IMR-90 (cell line): ENCODE measurements around the gene BRMS1. TPM values are rescaled to one million over a fixed set of nuclear protein-coding genes. Genes with fewer than 3 reads are reported as not detected.

Experiments used
- ATAC-seq: fragments of 200-7000 bp; cut with Tn5 transposase; 2 replicates; pipeline ENCODE4 v1.9.1; 2020; ENCODE audit warnings: low read depth, mild to moderate bottlenecking, moderate library complexity
- BruUV-seq: library from RNA; stranded (reverse); fragments of 400-500 nt; replicated peaks from 2 replicates; lab custom pipeline; 2021; lab: Mats Ljungman, UMichigan
- CTCF ChIA-PET: fragments of 300-600 bp; formaldehyde crosslinking; extraction: SDS; loops from one replicate; lab custom pipeline; 2021; ENCODE audit warnings: antibody characterized with exemption; lab: Yijun Ruan, JAX
- POLR2A ChIA-PET: fragments of 300-600 bp; sonication (Branson Sonifier 250); formaldehyde crosslinking; loops from one replicate; lab custom pipeline; 2022; ENCODE audit warnings: antibody characterized with exemption; ENCODE audit not compliant: unreplicated experiment; lab: Charles Lee
- DNase-seq: peaks from one replicate; pipeline ENCODE4 v3.0.0; 2013
- H2AFZ ChIP-seq: replicated peaks from 2 replicates; pipeline ENCODE3; 2013; ENCODE audit warnings: low read length, mild to moderate bottlenecking; ENCODE audit not compliant: poor library complexity
- H2AK5ac ChIP-seq: 2 replicates; pipeline ENCODE4 v1.6.1; 2013; ENCODE audit warnings: low read depth, low read length, inconsistent platforms
- H2AK9ac ChIP-seq: replicated peaks from 2 replicates; pipeline ENCODE3; 2013; ENCODE audit warnings: mild to moderate bottlenecking, low read depth, low read length, moderate library complexity; ENCODE audit not compliant: poor library complexity
- H2BK120ac ChIP-seq: 2 replicates; pipeline ENCODE4 v1.6.1; 2013; ENCODE audit warnings: low read depth, low read length, inconsistent platforms
- H2BK15ac ChIP-seq: 3 replicates; pipeline ENCODE4 v1.6.1; 2013; ENCODE audit warnings: low read depth, low read length, inconsistent platforms
- H2BK20ac ChIP-seq: 2 replicates; pipeline ENCODE4 v1.6.1; 2013; ENCODE audit warnings: low read depth, mild to moderate bottlenecking, inconsistent platforms, low read length, moderate library complexity
- H2BK5ac ChIP-seq: 2 replicates; pipeline ENCODE4 v1.6.1; 2013; ENCODE audit warnings: mild to moderate bottlenecking, low read depth, low read length, inconsistent platforms; ENCODE audit not compliant: poor library complexity, severe bottlenecking
- H3K14ac ChIP-seq: replicated peaks from 2 replicates; pipeline ENCODE4 v1.6.1; 2013; ENCODE audit warnings: low read depth, low read length, inconsistent platforms
- H3K18ac ChIP-seq: 2 replicates; pipeline ENCODE4 v1.6.1; 2013; ENCODE audit warnings: low read depth, low read length, control low read depth
- H3K23ac ChIP-seq: 2 replicates; pipeline ENCODE4 v1.6.1; 2013; ENCODE audit warnings: low read depth, low read length, inconsistent platforms
- H3K27ac ChIP-seq: 2 replicates; pipeline ENCODE4 v1.5.1; 2013; ENCODE audit warnings: mild to moderate bottlenecking, control low read depth, low read length; ENCODE audit not compliant: insufficient read depth
- H3K27me3 ChIP-seq: 2 replicates; pipeline ENCODE4 v1.6.1; 2013; ENCODE audit warnings: low read length; ENCODE audit not compliant: control insufficient read depth, insufficient read depth
- H3K36me3 ChIP-seq: 2 replicates; pipeline ENCODE4 v1.6.1; 2013; ENCODE audit warnings: low read length, mixed read lengths; ENCODE audit not compliant: control insufficient read depth, insufficient read depth
- H3K4ac ChIP-seq: 2 replicates; pipeline ENCODE4 v1.6.1; 2013; ENCODE audit warnings: low read depth, low read length, inconsistent platforms
- H3K4me1 ChIP-seq: 2 replicates; pipeline ENCODE4 v1.6.1; 2013; ENCODE audit warnings: low read length, mixed read lengths; ENCODE audit not compliant: control insufficient read depth, insufficient read depth
- H3K4me2 ChIP-seq: 2 replicates; pipeline ENCODE4 v1.6.1; 2013; ENCODE audit warnings: low read depth, mild to moderate bottlenecking, control low read depth, low read length, moderate library complexity
- H3K4me3 ChIP-seq: 2 replicates; pipeline ENCODE4 v1.5.1; 2013; ENCODE audit warnings: low read depth, mild to moderate bottlenecking, control low read depth, low read length, moderate library complexity; ENCODE audit not compliant: insufficient read depth
- H3K56ac ChIP-seq: 2 replicates; pipeline ENCODE4 v1.6.1; 2013; ENCODE audit warnings: low read length, inconsistent platforms; ENCODE audit not compliant: insufficient read depth; ENCODE audit errors: extremely low read depth
- H3K79me1 ChIP-seq, 2 experiments: 2 replicates each; pipeline ENCODE4 v1.6.1; 2013; ENCODE audit warnings: low read length in 2 of 2, inconsistent platforms in 1 of 2, low read depth in 1 of 2
- H3K9ac ChIP-seq: 2 replicates; pipeline ENCODE4 v1.6.1; 2013; ENCODE audit warnings: low read depth, low read length, control low read depth
- H3K9me1 ChIP-seq: 2 replicates; pipeline ENCODE4 v1.6.1; 2013; ENCODE audit warnings: low read length, inconsistent platforms; ENCODE audit not compliant: insufficient read depth
- H3K9me3 ChIP-seq: 2 replicates; pipeline ENCODE4 v1.6.1; 2013; ENCODE audit warnings: low read length; ENCODE audit not compliant: control insufficient read depth, insufficient read depth
- H4K20me1 ChIP-seq: 2 replicates; pipeline ENCODE4 v1.6.1; 2013; ENCODE audit warnings: low read length, inconsistent platforms; ENCODE audit not compliant: insufficient read depth
- H4K5ac ChIP-seq: 2 replicates; pipeline ENCODE4 v1.6.1; 2013; ENCODE audit warnings: mild to moderate bottlenecking, low read depth, low read length, control low read depth
- H4K8ac ChIP-seq, 2 experiments: 2 replicates each; pipeline ENCODE4 v1.6.1; 2013; ENCODE audit warnings: low read depth in 2 of 2, low read length in 2 of 2, control low read depth in 1 of 2, inconsistent platforms in 1 of 2
- H4K91ac ChIP-seq: 2 replicates; pipeline ENCODE4 v1.6.1; 2013; ENCODE audit warnings: low read depth, low read length, inconsistent platforms; ENCODE audit not compliant: insufficient read depth
- CEBPB ChIP-seq: IDR thresholded peaks from 2 replicates; pipeline ENCODE4 v1.6.1; 2012; ENCODE audit warnings: low read depth, low read length, improper control_type of control experiment
- CTCF ChIP-seq: conservative IDR thresholded peaks from 2 replicates; pipeline ENCODE4 v1.5.1; 2012; ENCODE audit warnings: mild to moderate bottlenecking, low read depth, low read length, improper control_type of control experiment
- ELK1 ChIP-seq: fragments of 150-350 bp; IDR thresholded peaks from 2 replicates; pipeline ENCODE4 v1.6.1; 2016; ENCODE audit warnings: low read depth, mild to moderate bottlenecking, low read length, moderate library complexity, borderline replicate concordance
- FOS ChIP-seq: fragments of 150-350 bp; IDR thresholded peaks from 2 replicates; pipeline ENCODE4 v1.6.1; 2016; ENCODE audit warnings: low read depth, low read length
- MAFK ChIP-seq: IDR thresholded peaks from 2 replicates; pipeline ENCODE4 v1.6.1; 2012; ENCODE audit warnings: low read depth, low read length, improper control_type of control experiment
- MAZ ChIP-seq: IDR thresholded peaks from 2 replicates; pipeline ENCODE4 v1.6.1; 2012; ENCODE audit warnings: low read depth, mild to moderate bottlenecking, low read length, improper control_type of control experiment, moderate library complexity, borderline replicate concordance
- MXI1 ChIP-seq: IDR thresholded peaks from 2 replicates; pipeline ENCODE4 v1.6.1; 2012; ENCODE audit warnings: low read depth, mild to moderate bottlenecking, low read length, moderate library complexity, borderline replicate concordance
- POLR2A ChIP-seq: IDR thresholded peaks from 2 replicates; pipeline ENCODE4 v1.6.1; 2012; ENCODE audit warnings: mild to moderate bottlenecking, low read depth, low read length
- RAD21 ChIP-seq: IDR thresholded peaks from 2 replicates; pipeline ENCODE4 v1.6.1; 2012; ENCODE audit warnings: low read length, improper control_type of control experiment
- RCOR1 ChIP-seq: IDR thresholded peaks from 2 replicates; pipeline ENCODE4 v1.6.1; 2012; ENCODE audit warnings: mild to moderate bottlenecking, low read length, improper control_type of control experiment; ENCODE audit not compliant: insufficient replicate concordance
- RFX5 ChIP-seq: IDR thresholded peaks from 2 replicates; pipeline ENCODE4 v1.8.0; 2012; ENCODE audit warnings: low read depth, mild to moderate bottlenecking, low read length, moderate library complexity
- WGBS, 2 experiments: methylation state at CpG; one replicate each; pipeline versions ENCODE4 v1.1.5 to v1.1.7; 2013; ENCODE audit warnings: missing lambda C conversion rate in 2 of 2; ENCODE audit not compliant: insufficient read length in 1 of 2; ENCODE audit errors: extremely low coverage in 2 of 2; 5-methylcytosine and 5-hydroxymethylcytosine counted together
- dilution Hi-C: fragments of 300-500 bp; cut with HindIII; formaldehyde crosslinking; loops from one replicate; pipeline ENCODE4 v1.14.3; 2018; ENCODE audit warnings: low sequenced_read_pairs; ENCODE audit not compliant: unreplicated experiment
- in situ Hi-C: fragments of 300-500 bp; cut with MboI; formaldehyde crosslinking; loops from 3 replicates; pipeline ENCODE4 v1.14.3; 2019; ENCODE audit warnings: low sequenced_read_pairs, inconsistent platforms, mixed read lengths
- intact Hi-C: fragments of 100-400 bp; cut with micrococcal nuclease; formaldehyde crosslinking; loops from 2 replicates; pipeline ENCODE4 v1.10.0; 2022
- polyA plus RNA-seq, 3 experiments: library from polyadenylated mRNA; depleted of rRNA; stranded (reverse); fragments of >200 nt; gene quantifications; 2 replicates each; pipeline ENCODE4 v1.2.3, GENCODE V29; 2012; ENCODE audit warnings: low replicate concordance in 1 of 3
- total RNA-seq: library from RNA; depleted of rRNA; stranded (reverse); fragments of >200 nt; gene quantifications from 2 replicates; pipeline ENCODE4 v1.2.3, GENCODE V29; 2012

Gene BRMS1
- total and polyA plus RNA-seq, 2 of the 4 experiments (the other 2 are of a cell fraction) = 48.3 to 57.9 TPM

GRCh38 chr11:66327171-66328030, 17.5 kb downstream of the BRMS1 start:
- H2AFZ ChIP-seq = peak overlapping the region; percentile 94
- no peaks in the 10 kb centered on the region for H4K20me1 ChIP-seq
- peak overlapping the region; percentile 90 for H3K56ac ChIP-seq
- peak overlapping the region; percentile 81 to 100 for H4K8ac ChIP-seq
- H3K9ac ChIP-seq = peak overlapping the region; percentile 63
- peak overlapping the region; percentile 95 for H3K27ac ChIP-seq
- H3K27me3 ChIP-seq = no peaks in the 10 kb centered on the region
- no peaks in the 10 kb centered on the region for H3K9me3 ChIP-seq
- intact Hi-C loops (loop anchor here (1.0 kb wide), 3 partner anchors 15 to 105 kb away; partner anchors contain the start of gene YIF1A), dilution Hi-C loops (no loop called here), in situ Hi-C loops (no loop called here)
- ChIA-PET CTCF (interaction anchor here (0.6 to 1.0 kb wide), 4 partner anchors 14 to 62 kb away, joined by 4 read pairs; no protein-coding TSS in a partner anchor), POLR2A (interaction anchor here (0.9 to 1.1 kb wide), 6 partner anchors 8 to 38 kb away, joined by 3 to 18 read pairs (median 4); partner anchors contain the start of genes CD248, RIN1 and YIF1A)
- no TSS peak for BruUV-seq
- peak overlapping the region; percentile 100 for H3K4ac ChIP-seq
- H3K4me2 ChIP-seq = peak overlapping the region; percentile 33
- H2BK120ac ChIP-seq = peak overlapping the region; percentile 100
- H2BK20ac ChIP-seq = peak overlapping the region; percentile 100
- no peak overlapping the region for H3K4me3 ChIP-seq
- 57% methylated on average over 9 of the region's 10 CpGs; no CpG with 5 or more reads in 1 of the 2 experiments for WGBS, 2 experiments
- peak overlapping the region; percentile 100 for H3K14ac ChIP-seq
- peak; percentile 27; the same call in 1 of the 2 replicates for TF ChIP-seq RAD21
- no peak for TF ChIP-seq RFX5
- TF ChIP-seq CEBPB = no peak
- no peak for TF ChIP-seq RCOR1
- 0 out of 2 replicates have a peak, but pooled peaks have one; percentile 15 for TF ChIP-seq CTCF
- TF ChIP-seq MXI1 = no peak
- 0 out of 2 replicates have a peak, but pooled peaks have one; percentile 23 for TF ChIP-seq POLR2A
- TF ChIP-seq MAZ = peak; percentile 53; the same call in 1 of the 2 replicates
- peak; percentile 46; the same call in 1 of the 2 replicates for TF ChIP-seq MAFK
- no peak for TF ChIP-seq ELK1
- 0 out of 2 replicates have a peak, but pooled peaks have one; percentile 28 for TF ChIP-seq FOS
- H2BK15ac ChIP-seq = peak overlapping the region; percentile 100; the same call in 2 of the 3 replicates
- H4K5ac ChIP-seq = peak overlapping the region; percentile 96
- peaks cover 5% of the 10 kb centered on the region for H3K36me3 ChIP-seq
- DNase-seq (peak; percentile 64), ATAC-seq (peak; percentile 64)
- H2AK5ac ChIP-seq = peak overlapping the region; percentile 100
- peaks cover 0 to 38% of the 10 kb centered on the region in 2 experiments; a peak in 3 of 4 replicates for H3K79me1 ChIP-seq
- peak overlapping the region; percentile 100 for H3K23ac ChIP-seq
- H2AK9ac ChIP-seq = peak overlapping the region; percentile 100
- peak overlapping the region; percentile 100 for H4K91ac ChIP-seq
- H3K4me1 ChIP-seq = peaks cover 43% of the 10 kb centered on the region
- H2BK5ac ChIP-seq = peak overlapping the region; percentile 100
- peaks cover 29% of the 10 kb centered on the region for H3K9me1 ChIP-seq
- peak overlapping the region; percentile 95 for H3K18ac ChIP-seq
